ENCODE measurements around the gene ECEL1. TPM values are rescaled to one million over a fixed set of nuclear protein-coding genes. Genes with fewer than 3 reads are reported as not detected.

ECEL1 gene
- total and polyA plus RNA-seq, 12 donors = 3.9 to 31.7 (median 7.3) TPM

DNA sequence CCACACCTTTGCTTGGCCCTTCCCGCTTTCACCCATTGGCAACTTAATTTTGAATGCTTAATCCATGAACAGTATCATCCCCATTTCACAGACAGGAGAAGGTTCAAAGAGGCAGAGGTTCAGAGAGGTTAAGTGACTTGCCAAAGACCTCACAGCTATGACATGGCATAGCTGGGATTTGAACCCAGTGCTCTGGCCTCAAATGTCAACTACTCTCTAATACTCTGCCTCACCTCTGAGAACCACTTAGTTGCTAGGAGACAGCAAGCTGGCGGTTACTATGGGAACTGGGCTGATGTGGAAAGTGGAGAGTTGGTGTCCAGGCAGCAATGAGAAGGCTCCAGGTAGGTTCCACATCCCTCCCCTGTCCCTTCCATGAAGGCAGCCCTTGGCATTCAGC, 16.8 kb upstream of the ECEL1 start:
- Histone ChIP-seq H3K27me3 (no peaks in the 10 kb centered on the region), H3K27ac (no peak overlapping the region), H3K4me3 (no peak overlapping the region), H3K9me3 (replicated peaks in 1 of 3) (no peaks in the 10 kb centered on the region), H3K36me3 (replicated peaks in 1 of 2) (no peaks in the 10 kb centered on the region), H3K4me1 (replicated peaks in 1 of 2) (peaks cover 16 to 27% of the 10 kb centered on the region in 2 donors)
- intact Hi-C loops (cut with DNase I) = no loop called here
- WGBS, 4 donors = 64 to 90% (median 85%) methylated on average over 2 of the region's 2 CpGs
- no peak for TF ChIP-seq POLR2A (IDR thresholded peaks at IDR 0.05)
- TF ChIP-seq, protein P1, sequence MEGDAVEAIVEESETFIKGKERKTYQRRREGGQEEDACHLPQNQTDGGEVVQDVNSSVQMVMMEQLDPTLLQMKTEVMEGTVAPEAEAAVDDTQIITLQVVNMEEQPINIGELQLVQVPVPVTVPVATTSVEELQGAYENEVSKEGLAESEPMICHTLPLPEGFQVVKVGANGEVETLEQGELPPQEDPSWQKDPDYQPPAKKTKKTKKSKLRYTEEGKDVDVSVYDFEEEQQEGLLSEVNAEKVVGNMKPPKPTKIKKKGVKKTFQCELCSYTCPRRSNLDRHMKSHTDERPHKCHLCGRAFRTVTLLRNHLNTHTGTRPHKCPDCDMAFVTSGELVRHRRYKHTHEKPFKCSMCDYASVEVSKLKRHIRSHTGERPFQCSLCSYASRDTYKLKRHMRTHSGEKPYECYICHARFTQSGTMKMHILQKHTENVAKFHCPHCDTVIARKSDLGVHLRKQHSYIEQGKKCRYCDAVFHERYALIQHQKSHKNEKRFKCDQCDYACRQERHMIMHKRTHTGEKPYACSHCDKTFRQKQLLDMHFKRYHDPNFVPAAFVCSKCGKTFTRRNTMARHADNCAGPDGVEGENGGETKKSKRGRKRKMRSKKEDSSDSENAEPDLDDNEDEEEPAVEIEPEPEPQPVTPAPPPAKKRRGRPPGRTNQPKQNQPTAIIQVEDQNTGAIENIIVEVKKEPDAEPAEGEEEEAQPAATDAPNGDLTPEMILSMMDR (IDR thresholded peaks at IDR 0.05) = no peak
- DNase-seq = peak in 1 of 7 donors; percentile 67

DNA sequence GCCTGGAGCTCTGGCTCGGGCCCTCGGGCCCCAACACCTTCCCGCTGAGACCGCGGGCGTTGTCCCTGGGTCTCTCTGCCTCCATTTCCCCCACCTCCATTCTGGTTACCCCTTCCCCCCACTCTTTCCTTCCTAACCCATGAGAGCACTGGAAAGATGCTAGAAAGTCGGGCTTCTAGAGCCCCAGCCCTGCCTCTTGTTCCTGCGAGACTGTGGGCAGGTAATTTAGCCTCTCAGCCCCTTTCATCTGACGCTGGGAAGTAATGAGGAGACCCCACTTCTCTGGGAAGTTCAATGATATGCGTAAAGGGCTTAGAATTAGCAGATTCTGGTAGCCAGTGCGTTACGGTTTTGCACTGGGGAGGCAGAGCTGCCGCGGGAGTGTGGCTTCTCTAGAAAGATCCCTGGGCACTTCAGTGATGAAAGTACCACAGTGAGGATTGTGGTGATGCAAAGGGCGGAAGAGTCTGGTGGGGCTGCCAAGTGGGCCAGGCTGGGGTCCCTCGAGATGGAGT, 16.2 kb upstream of the ECEL1 start:
- Histone ChIP-seq H3K27me3 (no peaks in the 10 kb centered on the region), H3K4me3 (no peak overlapping the region), H3K27ac (peak overlapping the region in 1 of 5 donors; percentile 44), H3K4me1 (replicated peaks in 1 of 2) (peaks cover 16 to 27% of the 10 kb centered on the region in 2 donors), H3K36me3 (replicated peaks in 1 of 2) (no peaks in the 10 kb centered on the region), H3K9me3 (replicated peaks in 1 of 3) (no peaks in the 10 kb centered on the region)
- intact Hi-C loops (cut with DNase I) = no loop called here
- no peak for TF ChIP-seq POLR2A (IDR thresholded peaks at IDR 0.05)
- TF ChIP-seq, protein P1 (IDR thresholded peaks at IDR 0.05) = no peak
- 59 to 68% (median 63%) methylated on average over 16 of the region's 16 CpGs for WGBS, 4 donors
- DNase-seq = no peak

DNA sequence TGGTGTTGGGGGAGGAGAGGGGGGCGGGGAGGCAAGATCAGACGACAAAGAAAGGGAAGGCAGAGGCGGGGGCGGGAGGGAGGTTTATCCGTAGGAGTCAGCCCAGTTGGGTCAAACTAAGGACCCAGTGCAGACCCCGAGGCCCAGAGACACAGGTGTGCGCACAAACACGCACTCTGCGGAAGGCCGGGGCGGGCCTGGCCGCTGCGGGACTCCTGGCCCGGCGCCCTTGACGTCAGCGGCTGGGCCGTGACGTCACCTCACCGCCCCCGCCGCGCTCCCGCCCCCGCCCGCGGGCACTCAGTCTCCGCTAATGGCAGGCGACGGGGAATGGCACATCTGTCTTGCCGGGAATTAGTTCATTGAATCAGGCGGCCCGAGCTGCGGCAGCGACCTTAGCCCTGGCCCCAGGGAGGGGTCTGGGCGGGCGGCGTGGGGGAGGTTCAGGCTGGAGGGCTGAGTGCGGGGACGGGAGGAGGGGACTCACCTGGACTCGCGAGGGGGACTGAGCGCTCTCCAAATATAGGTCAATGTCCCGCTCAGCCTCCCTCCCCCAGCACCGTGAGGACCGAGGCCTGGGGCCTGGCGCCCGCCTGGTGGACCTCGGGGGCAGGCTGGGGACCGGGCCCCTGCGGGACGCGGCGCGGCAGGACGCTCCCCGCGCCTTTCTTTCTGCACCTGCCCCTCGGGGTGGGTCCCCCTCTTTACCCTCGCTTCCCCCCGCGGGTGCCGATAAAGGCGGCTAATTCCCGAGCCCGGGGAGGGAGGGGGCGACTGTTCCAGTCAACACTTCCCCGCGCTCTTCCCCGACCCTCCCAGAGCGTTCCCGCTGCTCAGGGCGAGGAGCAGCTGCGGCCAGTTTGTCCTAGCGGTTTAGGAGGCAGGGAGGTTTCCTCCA, 15.5 kb upstream of the ECEL1 start:
- intact Hi-C loops (cut with DNase I) = no loop called here
- peak; percentile 44 to 84 (median 68) for DNase-seq
- peak overlapping the region in 1 of 4 donors; percentile 52 for H3K4me3 ChIP-seq
- no peaks in the 10 kb centered on the region for H3K36me3 ChIP-seq (replicated peaks in 1 of 2)
- peak overlapping the region in 2 of 5 donors; percentile 44 to 89 for H3K27ac ChIP-seq
- TF ChIP-seq POLR2A (IDR thresholded peaks at IDR 0.05) = no peak
- 15 to 47% (median 18%) methylated on average over 24 to 74 of the region's 75 CpGs for WGBS, 4 donors
- no peaks in the 10 kb centered on the region for H3K9me3 ChIP-seq (replicated peaks in 1 of 3)
- peaks cover 16 to 27% of the 10 kb centered on the region in 2 donors for H3K4me1 ChIP-seq (replicated peaks in 1 of 2)
- no peaks in the 10 kb centered on the region for H3K27me3 ChIP-seq

DNA sequence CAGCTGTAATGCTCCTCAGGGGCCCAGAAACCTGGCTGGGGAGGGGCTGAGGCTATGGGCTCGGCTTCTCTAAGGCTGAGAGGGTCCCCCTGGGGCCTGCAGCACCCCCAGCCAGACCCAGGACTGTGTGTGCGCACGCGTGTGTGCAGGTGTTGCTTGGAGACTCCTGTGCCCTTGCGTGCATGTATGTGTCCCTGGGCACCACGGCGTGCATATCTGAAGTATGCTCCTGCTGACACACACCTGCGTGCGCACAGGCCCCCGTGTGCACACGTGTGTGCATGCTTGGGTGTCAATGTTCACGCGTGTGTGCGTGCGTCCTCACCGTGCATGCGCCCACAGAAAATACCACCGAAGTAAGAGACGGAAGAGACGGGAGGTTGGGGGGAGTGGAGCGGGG, 14.9 kb upstream of the ECEL1 start:
- Histone ChIP-seq H3K4me3 (peak overlapping the region in 1 of 4 donors; percentile 52), H3K36me3 (replicated peaks in 1 of 2) (no peaks in the 10 kb centered on the region), H3K27me3 (no peaks in the 10 kb centered on the region), H3K27ac (peak overlapping the region in 2 of 5 donors; percentile 81 to 89), H3K4me1 (replicated peaks in 1 of 2) (peaks cover 16 to 27% of the 10 kb centered on the region in 2 donors), H3K9me3 (replicated peaks in 1 of 3) (no peaks in the 10 kb centered on the region)
- no peak for TF ChIP-seq POLR2A (IDR thresholded peaks at IDR 0.05)
- TF ChIP-seq, protein P1 (IDR thresholded peaks at IDR 0.05) = no peak
- intact Hi-C loops (cut with DNase I) = no loop called here
- WGBS, 4 donors = 2 to 19% (median 17%) methylated on average over 5 to 20 of the region's 21 CpGs
- DNase-seq = peak in 5 of 7 donors; percentile 43 to 64 (median 49)
